ENCODE data around the gene FGR.
"Not testable (repeated sequence)": the region's sequence is repeated elsewhere in the genome, so short reads cannot be mapped to it uniquely, and the experiment has no call there.

The FGR gene

DNA sequence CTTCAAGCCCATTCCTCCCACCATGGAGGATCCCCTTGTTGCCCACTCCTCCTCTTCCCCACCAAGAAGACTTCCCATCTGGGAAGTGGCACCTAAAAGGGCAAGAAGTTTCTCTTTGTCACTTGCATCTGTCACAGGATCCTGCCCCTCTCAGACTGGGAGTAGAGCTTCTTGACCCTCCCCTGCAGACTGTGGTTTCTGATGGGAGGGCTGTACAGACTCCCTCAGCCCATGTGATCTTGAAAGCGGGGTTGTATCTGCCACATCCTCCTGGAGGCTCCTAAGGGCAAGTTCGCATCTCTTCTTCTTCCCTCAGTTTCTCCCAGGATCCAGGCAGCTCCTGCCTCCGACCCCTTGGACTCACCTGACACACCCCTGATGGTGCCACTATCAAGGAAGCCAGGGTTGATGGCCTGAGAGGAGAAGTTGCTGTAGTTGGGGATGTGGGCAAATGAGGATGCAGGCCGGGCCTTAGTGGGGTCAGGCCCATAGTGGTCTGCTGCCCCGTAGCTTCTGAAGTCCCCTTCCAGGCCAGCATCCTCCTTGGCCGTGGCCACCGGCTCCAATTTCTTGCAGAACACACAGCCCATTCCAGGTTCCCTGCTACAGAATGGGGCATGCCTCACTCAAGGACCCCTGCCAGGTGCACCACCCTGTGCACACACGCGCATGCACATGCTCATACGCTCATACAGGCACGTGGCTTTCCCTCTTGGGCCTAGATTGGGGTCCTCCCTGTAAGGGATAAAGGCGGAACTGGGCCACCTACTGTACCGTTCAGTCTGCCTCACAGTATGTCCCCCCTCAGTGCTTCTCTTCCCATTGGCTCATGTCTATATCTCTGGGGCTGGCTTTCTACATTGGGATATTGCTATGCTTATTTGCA lies 11.4 kb downstream of the FGR start:
- no peak for TF ChIP-seq CTCF (IDR thresholded peaks at IDR 0.05; ENCODE audit: control insufficient read depth, insufficient read depth, low read depth, low read length, missing control alignments)
- no peak for DNase-seq (ENCODE audit: low read depth)
- no peak overlapping the region for H3K4me3 ChIP-seq (ENCODE audit: control insufficient read depth, low read depth, low read length)

GRCh38 chr1:27622828-27623227 lies 12.2 kb downstream of the FGR start:
- no peak overlapping the region for H3K4me3 ChIP-seq (ENCODE audit: control insufficient read depth, low read depth, low read length)
- no peak for DNase-seq (ENCODE audit: low read depth)
- no peak for TF ChIP-seq CTCF (IDR thresholded peaks at IDR 0.05; ENCODE audit: control insufficient read depth, insufficient read depth, low read depth, low read length, missing control alignments)

GRCh38 chr1:27621051-27621920 lies 13.7 kb downstream of the FGR start:
- no peak for DNase-seq (ENCODE audit: low read depth)
- no peak overlapping the region for H3K4me3 ChIP-seq (ENCODE audit: control insufficient read depth, low read depth, low read length)
- no peak for TF ChIP-seq CTCF (IDR thresholded peaks at IDR 0.05; ENCODE audit: control insufficient read depth, insufficient read depth, low read depth, low read length, missing control alignments)

- H3K4me3 ChIP-seq (ENCODE audit: control insufficient read depth, low read depth, low read length); DNase-seq (ENCODE audit: low read depth): not testable (repeated sequence)
Observed at GRCh38 chr1:27619782-27620438, 15.1 kb downstream of the FGR start.

DNA sequence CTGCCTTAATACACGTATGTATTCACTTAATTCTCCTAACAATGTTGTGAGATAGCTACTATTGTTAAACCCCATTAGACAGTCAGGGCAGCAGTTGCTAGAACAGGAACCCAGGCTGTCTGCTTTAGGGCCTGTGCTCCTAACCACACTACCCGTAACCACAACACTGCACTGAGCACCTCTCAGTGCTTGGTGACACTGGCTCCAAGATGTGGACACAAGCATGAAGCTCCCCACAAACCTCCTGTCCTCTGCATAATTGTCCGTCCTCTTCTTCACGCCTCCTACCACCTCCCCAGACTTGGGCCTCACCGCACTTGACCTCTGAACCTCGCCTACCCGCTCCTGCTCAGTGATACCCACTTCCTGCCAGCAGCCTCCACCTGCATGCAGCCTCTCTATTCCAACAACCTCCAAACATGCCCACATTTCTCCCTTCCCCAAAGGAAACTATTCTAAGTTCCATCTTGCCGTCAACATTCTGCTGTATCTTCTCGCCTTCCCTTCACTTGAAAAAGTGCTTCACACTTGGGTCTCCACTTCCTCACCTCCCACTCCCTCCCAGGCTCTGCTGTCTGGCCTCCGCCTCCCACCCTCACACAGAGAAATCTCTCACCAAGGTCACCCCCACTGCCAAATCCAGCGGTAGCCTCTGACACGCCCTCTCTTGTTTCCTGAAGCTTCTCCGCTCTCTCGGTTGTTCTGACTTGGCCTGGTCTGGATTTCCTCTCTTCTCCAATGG lies 16.5 kb downstream of the FGR start:
- no peak for TF ChIP-seq CTCF (IDR thresholded peaks at IDR 0.05; ENCODE audit: control insufficient read depth, insufficient read depth, low read depth, low read length, missing control alignments)
- no peak for DNase-seq (ENCODE audit: low read depth)
- no peak overlapping the region for H3K4me3 ChIP-seq (ENCODE audit: control insufficient read depth, low read depth, low read length)

DNA sequence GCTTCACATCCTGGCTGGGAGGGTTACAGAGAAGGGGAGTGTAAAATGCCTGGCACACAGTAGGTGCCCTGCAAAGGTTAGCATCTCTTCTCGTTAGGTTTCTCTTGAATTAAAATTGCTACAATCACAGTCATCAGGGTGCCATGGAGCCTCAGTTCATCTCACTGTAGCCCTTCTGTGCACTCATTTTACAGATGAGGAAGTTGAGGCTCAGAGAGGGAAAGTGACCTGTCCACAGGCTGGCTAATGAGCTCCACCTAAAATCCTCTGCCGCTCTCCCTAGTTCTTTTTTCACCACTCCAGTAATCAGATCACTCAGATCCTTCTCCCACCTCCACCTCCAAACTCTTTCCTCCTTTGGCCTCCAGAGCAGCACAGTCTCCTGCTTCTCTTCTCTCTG lies 17.6 kb downstream of the FGR start:
- no peak overlapping the region for H3K4me3 ChIP-seq (ENCODE audit: control insufficient read depth, low read depth, low read length)
- DNase-seq (ENCODE audit: low read depth), result no peak
- no peak for TF ChIP-seq CTCF (IDR thresholded peaks at IDR 0.05; ENCODE audit: control insufficient read depth, insufficient read depth, low read depth, low read length, missing control alignments)
